B cell (primary cell): ENCODE data around the gene MBNL1. TPM values are rescaled to one million over a fixed set of nuclear protein-coding genes. Genes with fewer than 3 reads are reported as not detected.

ENCODE experiments used
- ATAC-seq: fragments of 200-7000 bp; cut with Tn5 transposase; one replicate; pipeline ENCODE4 v1.10.0; 2021; ENCODE audit warnings: low read depth, mild to moderate bottlenecking, moderate number of reproducible peaks, moderate library complexity
- CTCF ChIA-PET: fragments of 350-600 bp; sonication (Branson Sonifier 250); formaldehyde crosslinking; loops from one replicate; lab custom pipeline; 2021; ENCODE audit warnings: antibody characterized with exemption, inconsistent platforms; lab: Charles Lee
- POLR2A ChIA-PET: fragments of 350-600 bp; sonication (Branson Sonifier 250); formaldehyde crosslinking; loops from one replicate; lab custom pipeline; 2021; ENCODE audit warnings: antibody characterized with exemption; lab: Charles Lee
- DNase-seq: peaks from one replicate; pipeline ENCODE4 v3.0.0; 2013
- H2AFZ ChIP-seq: 2 replicates; pipeline ENCODE4 v1.6.1; 2012; ENCODE audit warnings: mild to moderate bottlenecking, low read depth, low read length; ENCODE audit not compliant: insufficient read depth, poor library complexity, severe bottlenecking
- H3K27ac ChIP-seq, 2 donors: 1 replicate in 1 of 2; 2 replicates in 1 of 2; pipeline ENCODE4 v1.5.1; 2012 to 2013; ENCODE audit warnings: low read length in 2 of 2, mild to moderate bottlenecking in 2 of 2, moderate library complexity in 1 of 2
- H3K27me3 ChIP-seq, 4 experiments: fragments of 200-600 bp in 1 of 4; sonication (generic) in 1 of 4; replicated peaks in 1 of 4; 1 replicate in 2 of 4; 2 replicates in 2 of 4; pipeline versions ENCODE4 v1.6.1 to v1.7.0; 2013 to 2016; ENCODE audit warnings: low read length in 3 of 4, mild to moderate bottlenecking in 2 of 4, mixed read lengths in 1 of 4, moderate library complexity in 1 of 4; ENCODE audit not compliant: insufficient read depth in 4 of 4, control insufficient read depth in 3 of 4; ENCODE audit errors: control extremely low read depth in 1 of 4
- H3K36me3 ChIP-seq, 2 experiments: replicated peaks in 1 of 2; 1 replicate in 1 of 2; 2 replicates in 1 of 2; pipeline versions ENCODE4 v1.6.1 to v1.7.1; 2013; ENCODE audit warnings: low read length in 1 of 2; ENCODE audit not compliant: insufficient read depth in 2 of 2, control insufficient read depth in 1 of 2; ENCODE audit errors: control extremely low read depth in 1 of 2, extremely low read depth in 1 of 2
- H3K4me1 ChIP-seq, 2 donors: fragments of 200-600 bp in 1 of 2; sonication (generic) in 1 of 2; 1 replicate in 1 of 2; 2 replicates in 1 of 2; pipeline versions ENCODE4 v1.5.1 to v1.6.1; 2013 to 2017; ENCODE audit warnings: low read length in 2 of 2; ENCODE audit not compliant: control insufficient read depth in 2 of 2, insufficient read depth in 2 of 2
- H3K4me2 ChIP-seq: replicated peaks from 2 replicates; pipeline ENCODE3; 2012; ENCODE audit warnings: mild to moderate bottlenecking, low read depth, low read length; ENCODE audit not compliant: poor library complexity, severe bottlenecking
- H3K4me3 ChIP-seq, 5 experiments: fragments of 200-600 bp in 1 of 5; sonication (generic) in 1 of 5; 1 replicate in 3 of 5; 2 replicates in 2 of 5; pipeline versions ENCODE4 v1.5.1 to v1.7.0; 2011 to 2016; ENCODE audit warnings: low read length in 4 of 5, mild to moderate bottlenecking in 4 of 5, low read depth in 2 of 5, control low read depth in 1 of 5, moderate library complexity in 1 of 5; ENCODE audit not compliant: insufficient read depth in 1 of 5; ENCODE audit errors: control extremely low read depth in 1 of 5, extremely low read depth in 1 of 5
- H3K79me2 ChIP-seq: fragments of 200-600 bp; sonication (generic); one replicate; pipeline ENCODE4 v1.6.0; 2016; ENCODE audit warnings: low read length; ENCODE audit not compliant: control insufficient read depth, insufficient read depth
- H3K9ac ChIP-seq: fragments of 200-600 bp; sonication (generic); 2 replicates; pipeline ENCODE4 v1.6.1; 2017; ENCODE audit warnings: mild to moderate bottlenecking, low read length, moderate library complexity
- H3K9me3 ChIP-seq, 3 donors: one replicate each; pipeline versions ENCODE4 v1.6.1 to v1.7.1; 2013; ENCODE audit warnings: low read length in 2 of 3; ENCODE audit not compliant: control insufficient read depth in 2 of 3, insufficient read depth in 1 of 3; ENCODE audit errors: control extremely low read depth in 1 of 3
- H4K20me1 ChIP-seq: 2 replicates; pipeline ENCODE4 v1.6.0; 2012; ENCODE audit warnings: mild to moderate bottlenecking, low read length; ENCODE audit not compliant: insufficient read depth, control insufficient read depth, poor library complexity, severe bottlenecking
- H3K27ac Mint-ChIP-seq: one replicate; pipeline ENCODE4 v1.8.0; 2021; ENCODE audit warnings: mixed read lengths
- H3K27me3 Mint-ChIP-seq: one replicate; pipeline ENCODE4 v1.8.0; 2021; ENCODE audit warnings: mixed read lengths
- H3K4me1 Mint-ChIP-seq: one replicate; pipeline ENCODE4 v1.8.0; 2021; ENCODE audit warnings: mixed read lengths
- H3K4me3 Mint-ChIP-seq: one replicate; pipeline ENCODE4 v1.8.0; 2021; ENCODE audit warnings: mixed read lengths
- H3K9me3 Mint-ChIP-seq: one replicate; pipeline ENCODE4 v1.8.0; 2022; ENCODE audit warnings: mixed read lengths; ENCODE audit not compliant: insufficient read depth
- EZH2 ChIP-seq: IDR thresholded peaks from 2 replicates; pipeline ENCODE4 v1.6.1; 2012; ENCODE audit warnings: borderline replicate concordance, low read depth, mild to moderate bottlenecking, moderate library complexity, low read length; ENCODE audit not compliant: insufficient read depth, poor library complexity, severe bottlenecking
- WGBS: methylation state at CpG from one replicate; pipeline ENCODE4 v1.1.5; 2013; ENCODE audit warnings: missing lambda C conversion rate; ENCODE audit not compliant: insufficient coverage; 5-methylcytosine and 5-hydroxymethylcytosine counted together
- intact Hi-C: fragments of 100-400 bp; cut with micrococcal nuclease; formaldehyde crosslinking; loops from one replicate; pipeline ENCODE4 v1.10.0; 2022
- polyA plus RNA-seq: library from polyadenylated mRNA; depleted of rRNA; stranded (reverse); fragments of >200 nt; gene quantifications from 2 replicates; pipeline ENCODE4 v1.2.3, GENCODE V29; 2012
- total RNA-seq, 2 donors: library from RNA; stranded (reverse); fragments of 120-200 nt in 1 of 2; gene quantifications; 1 replicate in 1 of 2; 2 replicates in 1 of 2; pipeline versions ENCODE4 v1.2.3 to v1.2.4, GENCODE V29; 2013 to 2022
- TF ChIP-seq, protein P1 (sequence below): fragments of 200-600 bp; IDR thresholded peaks from one replicate; pipeline ENCODE4 v1.8.0; 2022; ENCODE audit warnings: antibody characterized with exemption, mild to moderate bottlenecking

The MBNL1 gene
- total and polyA plus RNA-seq, 2 donors (not counting 1 experiment from before 2014, with no cell fraction given): 195 to 505 TPM

DNA sequence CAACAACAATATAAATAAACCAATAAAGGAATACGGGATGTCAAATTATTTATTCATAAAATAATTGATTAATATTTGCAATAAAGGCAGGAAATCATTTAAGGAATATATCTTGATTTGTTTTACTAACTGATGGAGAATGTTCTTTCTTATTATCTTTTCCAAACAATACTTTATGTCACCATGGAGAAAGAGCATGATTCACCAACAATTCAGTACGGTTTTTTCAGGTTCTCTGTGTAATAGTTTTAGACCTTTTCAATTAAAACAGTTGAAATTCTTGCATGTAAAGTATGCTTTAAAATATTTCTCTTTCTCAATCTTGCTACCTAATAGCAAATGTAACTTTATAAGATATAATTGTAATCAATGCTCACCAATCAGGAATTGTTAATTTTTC is 41.7 kb upstream of the MBNL1 start:
- CTCF ChIA-PET: no interaction called here
- Histone ChIP-seq H3K27ac (no peak overlapping the region), H2AFZ (no peak overlapping the region), H3K9ac (no peak overlapping the region), H3K4me3 (no peak overlapping the region), H3K4me1 (peaks cover 18 to 29% of the 10 kb centered on the region in 2 donors), H3K4me2 (no peak overlapping the region), H3K27me3 (no peaks in the 10 kb centered on the region), H3K79me2 (peaks cover 29% of the 10 kb centered on the region), H3K36me3 (no peaks in the 10 kb centered on the region), H4K20me1 (no peaks in the 10 kb centered on the region), H3K9me3 (no peaks in the 10 kb centered on the region)
- POLR2A ChIA-PET: no interaction called here
- no CpG with 5 or more reads among the region's 2 CpGs for WGBS
- H3K4me1 Mint-ChIP-seq: peaks cover 41% of the 10 kb centered on the region
- ATAC-seq: no peak
- no peak for DNase-seq
- intact Hi-C loops: no loop called here
- peaks cover 5% of the 10 kb centered on the region for H3K9me3 Mint-ChIP-seq
- TF ChIP-seq, protein P1, sequence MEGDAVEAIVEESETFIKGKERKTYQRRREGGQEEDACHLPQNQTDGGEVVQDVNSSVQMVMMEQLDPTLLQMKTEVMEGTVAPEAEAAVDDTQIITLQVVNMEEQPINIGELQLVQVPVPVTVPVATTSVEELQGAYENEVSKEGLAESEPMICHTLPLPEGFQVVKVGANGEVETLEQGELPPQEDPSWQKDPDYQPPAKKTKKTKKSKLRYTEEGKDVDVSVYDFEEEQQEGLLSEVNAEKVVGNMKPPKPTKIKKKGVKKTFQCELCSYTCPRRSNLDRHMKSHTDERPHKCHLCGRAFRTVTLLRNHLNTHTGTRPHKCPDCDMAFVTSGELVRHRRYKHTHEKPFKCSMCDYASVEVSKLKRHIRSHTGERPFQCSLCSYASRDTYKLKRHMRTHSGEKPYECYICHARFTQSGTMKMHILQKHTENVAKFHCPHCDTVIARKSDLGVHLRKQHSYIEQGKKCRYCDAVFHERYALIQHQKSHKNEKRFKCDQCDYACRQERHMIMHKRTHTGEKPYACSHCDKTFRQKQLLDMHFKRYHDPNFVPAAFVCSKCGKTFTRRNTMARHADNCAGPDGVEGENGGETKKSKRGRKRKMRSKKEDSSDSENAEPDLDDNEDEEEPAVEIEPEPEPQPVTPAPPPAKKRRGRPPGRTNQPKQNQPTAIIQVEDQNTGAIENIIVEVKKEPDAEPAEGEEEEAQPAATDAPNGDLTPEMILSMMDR: no peak
- TF ChIP-seq EZH2: no peak
- no peak overlapping the region for H3K4me3 Mint-ChIP-seq
- H3K27ac Mint-ChIP-seq: no peak overlapping the region
- H3K27me3 Mint-ChIP-seq: no peaks in the 10 kb centered on the region

DNA sequence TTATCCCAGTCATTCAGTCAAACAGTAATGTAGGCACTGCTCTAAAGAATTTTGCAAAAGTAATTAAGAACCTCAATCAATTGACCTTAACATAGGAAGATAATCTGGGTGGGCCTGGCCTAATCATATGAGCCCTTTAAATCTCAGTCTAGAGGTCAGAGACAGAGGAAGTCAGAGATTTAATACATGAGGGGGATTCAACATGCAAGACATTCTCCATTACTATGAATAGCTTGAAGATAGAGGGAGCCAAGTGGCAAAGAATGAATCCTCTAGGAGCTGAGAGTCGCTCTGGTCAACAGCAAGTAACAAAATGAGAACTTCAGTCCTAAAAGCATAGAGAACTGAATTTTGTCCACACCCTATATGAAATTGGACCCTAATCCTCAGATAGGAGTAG is 39.0 kb upstream of the MBNL1 start:
- peaks cover 16% of the 10 kb centered on the region for H3K79me2 ChIP-seq
- WGBS: 100% methylated on average over 1 of the region's 1 CpG
- POLR2A ChIA-PET: no interaction called here
- ATAC-seq: no peak
- H4K20me1 ChIP-seq: no peaks in the 10 kb centered on the region
- H3K9ac ChIP-seq: no peak overlapping the region
- peaks cover 25% of the 10 kb centered on the region for H3K4me1 Mint-ChIP-seq
- no peak overlapping the region for H3K27ac Mint-ChIP-seq
- CTCF ChIA-PET: no interaction called here
- peaks cover 5% of the 10 kb centered on the region for H3K9me3 Mint-ChIP-seq
- TF ChIP-seq, protein P1: no peak
- no peak for TF ChIP-seq EZH2
- H2AFZ ChIP-seq: no peak overlapping the region
- no peaks in the 10 kb centered on the region for H3K27me3 ChIP-seq
- H3K27me3 Mint-ChIP-seq: no peaks in the 10 kb centered on the region
- H3K4me3 Mint-ChIP-seq: no peak overlapping the region
- no peaks in the 10 kb centered on the region for H3K36me3 ChIP-seq
- no peak overlapping the region for H3K27ac ChIP-seq
- intact Hi-C loops: no loop called here
- peaks cover 2 to 8% of the 10 kb centered on the region in 2 donors for H3K4me1 ChIP-seq
- no peak overlapping the region for H3K4me2 ChIP-seq
- no peaks in the 10 kb centered on the region for H3K9me3 ChIP-seq
- DNase-seq: no peak
- H3K4me3 ChIP-seq: no peak overlapping the region
